OCI-LY7 (cell line): Measurements from ENCODE around the gene TEKT4. TPM values are rescaled to one million over a fixed set of nuclear protein-coding genes. Genes with fewer than 3 reads are reported as not detected.

Experiments
- BruUV-seq: library from RNA; stranded (reverse); fragments of 400-500 nt; replicated peaks from 2 replicates; lab custom pipeline; 2021; lab: Mats Ljungman, UMichigan
- CTCF ChIA-PET: fragments of 300-600 bp; sonication (Branson Sonifier 250); formaldehyde crosslinking; loops from one replicate; lab custom pipeline; 2022; ENCODE audit warnings: antibody characterized with exemption; ENCODE audit not compliant: unreplicated experiment; lab: Charles Lee
- POLR2A ChIA-PET: fragments of 300-600 bp; sonication (Branson Sonifier 250); formaldehyde crosslinking; loops from one replicate; lab custom pipeline; 2022; ENCODE audit warnings: antibody characterized with exemption; lab: Charles Lee
- DNase-seq: peaks from one replicate; pipeline ENCODE4 v3.0.0-alpha.2; 2015; ENCODE audit warnings: low spot score
- H2AFZ ChIP-seq: fragments of 200-600 bp; sonication (generic), shearing (Covaris generic); 2 replicates; pipeline ENCODE4 v1.6.1; 2014; ENCODE audit warnings: mild to moderate bottlenecking, antibody characterized with exemption, low read length, moderate library complexity
- H3K27ac ChIP-seq: fragments of 200-600 bp; sonication (generic); 2 replicates; pipeline ENCODE4 v1.5.1; 2014; ENCODE audit warnings: mixed run types, low read depth, mild to moderate bottlenecking, moderate library complexity, low read length, inconsistent platforms; ENCODE audit not compliant: poor library complexity, severe bottlenecking
- H3K36me3 ChIP-seq: fragments of 200-600 bp; sonication (generic); 2 replicates; pipeline ENCODE4 v1.6.1; 2014; ENCODE audit warnings: mild to moderate bottlenecking, antibody characterized with exemption, low read length, moderate library complexity, mixed read lengths; ENCODE audit not compliant: insufficient read depth
- H3K4me1 ChIP-seq: fragments of 200-600 bp; sonication (generic); 2 replicates; pipeline ENCODE4 v1.5.1; 2014; ENCODE audit warnings: mild to moderate bottlenecking, low read length; ENCODE audit not compliant: insufficient read depth, poor library complexity, severe bottlenecking
- H3K4me2 ChIP-seq: fragments of 200-600 bp; sonication (generic); 2 replicates; pipeline ENCODE4 v1.6.1; 2014; ENCODE audit warnings: mild to moderate bottlenecking, low read length
- H3K4me3 ChIP-seq: fragments of 200-600 bp; sonication (generic); 2 replicates; pipeline ENCODE4 v1.5.1; 2014; ENCODE audit warnings: mild to moderate bottlenecking, low read depth, low read length; ENCODE audit not compliant: poor library complexity, severe bottlenecking
- H3K79me2 ChIP-seq: fragments of 200-600 bp; sonication (generic); 2 replicates; pipeline ENCODE4 v1.6.1; 2016; ENCODE audit warnings: low read depth, mild to moderate bottlenecking, low read length, moderate library complexity, mixed read lengths; ENCODE audit not compliant: insufficient read depth
- H3K9me2 ChIP-seq: fragments of 200-600 bp; sonication (generic); 2 replicates; pipeline ENCODE4 v1.6.1; 2016; ENCODE audit warnings: mild to moderate bottlenecking, low read length, mixed read lengths; ENCODE audit not compliant: insufficient read depth
- H3K9me3 ChIP-seq: fragments of 200-600 bp; sonication (generic); 2 replicates; pipeline ENCODE4 v1.6.1; 2014; ENCODE audit warnings: mild to moderate bottlenecking, mixed run types, low read length, mixed read lengths
- H4K20me1 ChIP-seq: fragments of 200-600 bp; sonication (generic); 2 replicates; pipeline ENCODE4 v1.6.1; 2014; ENCODE audit warnings: mild to moderate bottlenecking, antibody characterized with exemption, low read length, moderate library complexity, mixed read lengths; ENCODE audit not compliant: insufficient read depth
- CTCF ChIP-seq: fragments of 200-600 bp; sonication (generic); conservative IDR thresholded peaks from 2 replicates; pipeline ENCODE4 v1.5.1; 2014; ENCODE audit warnings: mild to moderate bottlenecking, antibody characterized with exemption, low read length, moderate library complexity, mixed read lengths
- EZH2phosphoT487 ChIP-seq: fragments of 200-600 bp; sonication (generic); IDR thresholded peaks from 2 replicates; pipeline ENCODE4 v1.6.1; 2018; ENCODE audit warnings: low read depth, borderline replicate concordance, mild to moderate bottlenecking, mixed run types, antibody characterized with exemption, low read length, moderate library complexity, mixed read lengths
- intact Hi-C: fragments of 100-400 bp; cut with micrococcal nuclease; formaldehyde crosslinking; loops from one replicate; pipeline ENCODE4 v1.10.0; 2022; ENCODE audit not compliant: unreplicated experiment
- total RNA-seq, 2 experiments: library from RNA; depleted of rRNA in 1 of 2; stranded (reverse); fragments of >200 nt in 1 of 2; shearing (Covaris generic) in 1 of 2; gene quantifications; 2 replicates each; pipeline ENCODE4 v1.2.3, GENCODE V29; 2014 to 2022

The TEKT4 gene
- total RNA-seq, 2 experiments from 2014 or later, result not detected

- Histone ChIP-seq H3K9me3 (no peaks in the 10 kb centered on the region), H3K4me2 (no peak overlapping the region), H3K4me3 (no peak overlapping the region), H3K79me2 (no peaks in the 10 kb centered on the region), H3K36me3 (no peaks in the 10 kb centered on the region), H3K4me1 (no peaks in the 10 kb centered on the region), H4K20me1 (no peaks in the 10 kb centered on the region), H2AFZ (no peak overlapping the region), H3K9me2 (no peaks in the 10 kb centered on the region), H3K27ac (no peak overlapping the region)
- ChIA-PET CTCF (no interaction called here), POLR2A (no interaction called here)
- BruUV-seq, result no TSS peak
- no peak for DNase-seq
- TF ChIP-seq CTCF (no peak), EZH2phosphoT487 (no peak)
- intact Hi-C loops, result loop anchor here (2.0 kb wide), 1 partner anchor 82 kb away; no protein-coding TSS in a partner anchor
Measured at GRCh38 chr2:94875064-94875819, 4.0 kb downstream of the TEKT4 start.

GRCh38 chr2:94875820-94876522 lies 4.7 kb downstream of the TEKT4 start:
- Histone ChIP-seq H4K20me1 (no peaks in the 10 kb centered on the region), H3K4me3 (no peak overlapping the region), H2AFZ (no peak overlapping the region), H3K27ac (no peak overlapping the region), H3K9me2 (no peaks in the 10 kb centered on the region), H3K9me3 (no peaks in the 10 kb centered on the region), H3K79me2 (no peaks in the 10 kb centered on the region), H3K4me2 (no peak overlapping the region), H3K4me1 (no peaks in the 10 kb centered on the region), H3K36me3 (no peaks in the 10 kb centered on the region)
- POLR2A ChIA-PET, result interaction anchor here (0.7 kb wide), 1 partner anchor 14 kb away, joined by 3 read pairs; no protein-coding TSS in a partner anchor
- CTCF ChIA-PET, result no interaction called here
- no TSS peak for BruUV-seq
- TF ChIP-seq EZH2phosphoT487 (no peak), CTCF (no peak)
- no peak for DNase-seq
- intact Hi-C loops, result loop anchor here (2.0 kb wide), 1 partner anchor 81 kb away; no protein-coding TSS in a partner anchor

DNA sequence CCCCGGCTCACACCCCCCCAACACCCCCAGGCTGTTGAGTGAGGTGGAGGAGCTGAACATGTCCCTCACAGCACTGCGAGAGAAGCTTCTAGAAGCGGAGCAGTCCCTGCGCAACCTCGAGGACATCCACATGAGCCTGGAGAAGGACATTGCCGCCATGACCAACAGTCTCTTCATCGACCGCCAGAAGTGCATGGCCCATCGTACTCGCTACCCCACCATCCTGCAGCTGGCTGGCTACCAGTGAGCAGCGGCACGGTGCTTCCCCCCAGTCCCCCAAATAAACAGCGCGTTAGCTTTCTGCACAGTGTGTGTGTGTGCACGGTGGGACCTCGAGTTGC lies 5.3 kb downstream of the TEKT4 start:
- ChIA-PET CTCF (no interaction called here), POLR2A (interaction anchor here (0.7 kb wide), 1 partner anchor 14 kb away, joined by 3 read pairs; no protein-coding TSS in a partner anchor)
- Histone ChIP-seq H3K4me1 (no peaks in the 10 kb centered on the region), H3K27ac (no peak overlapping the region), H3K36me3 (no peaks in the 10 kb centered on the region), H3K9me3 (no peaks in the 10 kb centered on the region), H4K20me1 (no peaks in the 10 kb centered on the region), H3K79me2 (no peaks in the 10 kb centered on the region), H2AFZ (no peak overlapping the region), H3K4me2 (no peak overlapping the region), H3K9me2 (no peaks in the 10 kb centered on the region), H3K4me3 (no peak overlapping the region)
- BruUV-seq, result no TSS peak
- intact Hi-C loops, result no loop called here
- no peak for TF ChIP-seq CTCF
- no peak for TF ChIP-seq EZH2phosphoT487
- no peak for DNase-seq
